Activated T-helper 1 cell treated with anti-CD3 and anti-CD28 coated beads, Interleukin-2, amount 50 U/mL, for 16 hours (primary cell): ENCODE data around the gene ICA1.

ENCODE experiments used
- DNase-seq, 2 donors: peaks; one replicate each; pipeline ENCODE4 v3.0.0-alpha.2; 2020; ENCODE audit warnings: low read depth in 1 of 2, low spot score in 1 of 2

The ICA1 gene

DNA sequence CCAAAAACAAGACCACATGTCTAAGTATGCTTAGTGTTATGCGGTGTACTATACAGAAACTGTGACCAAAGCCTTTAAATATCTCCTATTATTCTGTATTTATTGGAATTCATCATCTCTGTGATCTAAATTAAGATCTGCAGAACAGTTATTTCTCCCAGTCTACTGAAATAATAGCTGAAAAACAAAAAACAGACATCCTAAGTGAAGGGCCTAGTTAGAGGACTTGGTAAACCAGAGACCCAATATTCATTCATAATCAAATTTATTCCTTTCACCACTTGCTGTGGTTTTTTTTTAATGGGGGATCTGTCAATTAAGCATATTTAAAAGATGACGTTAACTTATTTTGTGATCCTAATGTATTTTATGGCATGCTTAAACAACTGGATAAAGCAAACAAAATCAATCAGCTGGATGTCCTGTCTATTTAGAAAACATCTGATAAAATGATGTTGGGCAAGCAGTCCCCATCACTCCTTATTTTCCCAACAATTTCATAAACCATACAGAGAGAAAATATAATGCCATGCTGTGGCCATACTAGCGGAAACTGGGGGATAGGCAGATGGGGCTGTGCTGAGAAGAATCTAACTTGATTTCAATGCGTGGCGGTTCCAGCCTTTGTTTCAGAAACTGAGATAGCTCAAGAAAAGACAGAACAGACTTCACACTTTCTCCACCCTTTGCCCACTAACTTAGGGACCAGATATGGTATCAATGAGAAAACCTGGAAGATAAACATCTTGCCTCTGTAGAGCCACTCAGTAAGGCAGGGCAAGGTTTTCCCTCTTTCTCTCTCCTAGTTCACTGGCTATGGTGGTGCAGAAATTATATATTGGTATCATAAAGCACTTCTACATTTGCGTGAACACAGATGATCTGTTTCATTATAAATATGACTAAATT is 32.9 kb downstream of the ICA1 start:
- DNase-seq: no peak

DNA sequence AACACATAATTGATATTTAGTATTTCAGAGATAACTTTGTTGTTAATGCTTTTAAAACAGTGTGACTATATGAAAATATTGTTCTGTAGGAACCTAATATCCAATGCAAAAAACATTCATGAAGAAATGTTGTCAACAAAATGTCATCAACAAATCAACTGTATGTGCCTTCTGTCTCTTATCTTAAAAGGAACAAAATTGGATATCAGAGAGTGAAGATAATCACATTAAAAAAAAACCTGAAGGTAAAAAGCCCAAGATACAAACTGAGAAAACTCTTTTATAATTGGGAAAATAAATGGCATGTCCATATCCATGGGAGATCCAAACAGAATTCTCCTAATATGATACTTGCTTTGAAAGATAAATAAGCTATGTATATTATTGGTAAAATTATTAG is 33.9 kb downstream of the ICA1 start:
- DNase-seq: no peak

DNA sequence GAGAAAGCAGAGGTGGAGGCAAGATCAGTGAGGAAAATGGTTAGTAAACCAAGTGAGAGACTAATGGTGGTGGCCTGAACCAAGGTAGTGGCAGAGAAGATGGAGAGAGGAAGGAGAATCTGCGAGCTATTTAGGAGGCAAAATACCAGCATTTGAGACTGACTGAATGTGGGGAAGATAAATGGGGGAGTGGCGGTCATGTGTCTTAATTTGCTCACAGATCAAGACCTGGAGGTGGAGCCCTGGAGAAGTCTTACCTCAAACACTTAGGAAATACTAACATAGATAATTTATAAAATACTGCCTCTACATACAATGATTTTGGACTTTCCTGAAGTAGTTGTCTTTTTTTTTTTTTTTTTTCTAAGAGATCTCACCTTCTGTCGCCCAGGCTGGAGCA is 34.7 kb downstream of the ICA1 start:
- DNase-seq: no peak

DNA sequence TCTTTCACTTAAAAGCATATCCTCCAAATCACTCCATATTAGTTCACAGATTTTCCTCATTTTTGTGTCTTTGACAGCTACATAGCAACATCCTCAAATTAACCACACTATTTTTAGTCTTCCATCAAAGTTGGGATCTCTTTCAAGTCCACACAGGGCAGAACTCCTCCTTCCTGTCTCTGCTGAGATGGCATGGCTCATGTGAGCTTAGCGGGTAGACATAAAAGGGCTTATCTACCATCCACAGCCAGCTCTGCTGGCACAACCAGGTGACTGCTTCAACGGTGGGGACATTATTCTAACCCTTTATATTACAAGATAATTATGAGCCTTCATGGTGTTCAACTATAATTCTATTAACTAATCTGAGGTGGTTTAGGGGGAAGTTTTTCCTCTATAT is 35.5 kb downstream of the ICA1 start:
- no peak for DNase-seq

DNA sequence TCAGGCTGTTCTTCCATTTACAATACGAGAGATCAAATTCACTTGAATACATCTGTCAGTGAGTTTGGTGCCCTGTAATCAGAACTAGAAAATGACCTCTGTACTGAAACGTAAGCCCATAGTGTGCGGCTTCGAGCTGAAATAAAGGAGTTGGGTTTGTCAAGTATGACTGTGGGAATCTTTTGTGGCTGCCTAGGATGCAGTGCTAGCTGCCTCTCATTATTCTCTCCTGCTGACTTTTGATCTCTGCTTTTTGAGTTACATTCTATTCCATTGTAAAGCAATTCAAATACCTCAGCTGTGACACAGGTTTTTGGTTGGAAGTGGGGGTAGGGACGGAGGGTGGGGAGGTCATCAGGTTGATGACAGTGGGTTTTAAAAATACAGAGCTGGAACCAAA is 40.4 kb downstream of the ICA1 start:
- no peak for DNase-seq

DNA sequence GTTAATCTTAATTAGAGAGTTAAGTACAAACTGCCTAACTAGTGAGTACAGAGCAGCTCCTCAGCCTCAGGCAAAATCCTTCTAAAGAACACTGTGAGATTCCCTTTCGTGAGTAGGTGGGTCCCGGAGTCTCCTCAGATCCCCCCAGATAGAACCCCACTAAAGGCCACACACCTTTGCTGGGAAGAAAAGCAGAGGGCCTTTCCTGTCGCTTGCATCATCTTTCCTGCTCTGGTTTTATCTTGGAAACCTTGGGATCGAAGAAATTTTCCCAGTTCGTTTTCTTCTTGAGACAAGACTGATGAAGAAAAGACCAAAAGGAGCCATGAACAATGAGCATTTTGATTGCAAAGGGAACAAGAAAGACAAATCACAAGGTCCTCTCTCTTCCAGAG is 40.9 kb downstream of the ICA1 start:
- no peak for DNase-seq

DNA sequence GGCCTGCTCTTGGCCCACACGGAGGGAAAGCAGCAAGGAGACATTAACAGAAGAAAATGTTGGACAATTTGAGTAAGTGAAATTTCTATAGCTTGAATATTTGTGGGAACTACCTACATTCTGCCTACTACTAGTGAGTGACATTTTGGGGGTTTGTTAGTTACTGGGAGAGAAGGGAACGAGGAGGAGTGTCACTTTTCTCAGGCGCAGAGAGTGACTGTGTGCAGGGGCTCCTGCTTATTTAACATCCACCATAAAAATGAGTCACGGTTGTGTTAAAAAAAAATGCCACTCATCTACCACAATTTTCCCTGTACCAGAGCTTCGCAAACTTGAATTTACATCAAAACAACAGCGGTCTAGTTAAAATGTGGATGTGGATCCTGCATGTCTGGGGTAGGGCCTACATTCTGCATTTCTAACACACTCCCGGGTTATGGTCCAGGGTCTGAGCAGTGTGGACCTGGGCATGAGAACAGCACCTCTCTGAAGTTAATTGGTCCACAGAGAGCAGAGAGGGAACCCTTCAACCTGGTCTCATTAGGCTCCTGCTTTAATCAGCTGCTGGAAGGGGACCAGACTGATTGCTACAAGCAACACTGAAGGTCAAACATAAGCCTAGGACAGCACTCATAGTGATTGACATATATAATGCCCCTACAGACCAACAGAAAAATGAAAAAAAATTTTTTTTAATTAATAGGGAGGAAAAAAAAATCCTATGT is 41.4 kb downstream of the ICA1 start:
- DNase-seq: no peak

DNA sequence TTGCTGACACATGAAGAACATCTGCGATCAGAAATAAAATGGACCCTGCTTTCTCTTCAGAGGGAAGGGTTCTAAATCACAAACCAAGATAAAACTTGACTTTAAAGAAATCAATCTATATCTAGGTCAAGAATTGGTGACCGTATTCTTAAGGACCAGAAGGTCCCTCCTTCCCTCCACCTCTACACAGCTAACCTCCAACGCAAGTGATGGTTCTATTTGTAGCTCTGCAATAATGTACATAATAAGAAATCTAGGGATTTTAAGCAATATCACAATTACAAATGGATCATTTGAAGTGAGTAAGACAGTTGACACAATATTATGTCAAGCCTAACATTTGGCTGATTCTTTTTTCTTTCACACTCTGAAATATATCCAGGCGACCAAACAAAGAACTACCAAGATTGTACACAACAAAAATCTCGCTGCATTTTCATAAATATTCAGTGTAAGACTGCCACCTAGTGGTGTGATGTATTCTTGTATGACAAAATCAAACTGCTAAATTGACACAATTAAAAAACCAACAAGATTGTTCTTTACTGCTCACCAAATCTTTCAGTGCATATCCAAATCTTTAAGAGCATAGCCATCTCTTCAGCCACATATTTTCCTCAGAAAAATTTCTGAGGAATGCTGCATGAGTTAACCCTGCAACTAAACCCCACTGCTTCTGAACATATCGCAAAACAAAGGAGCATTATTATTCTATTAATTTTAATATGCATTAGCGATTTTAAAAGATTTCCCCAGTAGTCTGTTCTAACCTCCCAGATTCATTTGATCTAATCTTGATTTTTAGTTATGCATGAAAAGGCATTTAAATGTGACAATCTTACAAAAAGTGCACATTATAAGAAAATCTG is 44.5 kb downstream of the ICA1 start:
- no peak for DNase-seq

DNA sequence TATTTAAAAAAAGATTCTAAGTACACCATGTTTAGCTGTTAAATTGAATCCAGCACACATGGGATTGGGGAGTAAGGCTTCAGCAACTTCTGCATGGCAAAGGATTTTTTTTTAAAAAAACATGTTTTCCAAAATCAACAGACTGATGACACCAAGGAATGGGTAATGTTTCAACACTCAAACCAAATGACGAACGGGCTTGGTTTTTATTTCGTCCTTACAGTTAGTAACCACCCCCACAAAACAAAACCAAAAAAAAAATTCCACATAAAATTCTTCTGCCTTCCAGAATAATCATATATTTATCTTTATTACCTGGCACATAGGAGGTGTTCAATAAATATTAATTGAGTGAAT is 45.7 kb downstream of the ICA1 start:
- no peak for DNase-seq

DNA sequence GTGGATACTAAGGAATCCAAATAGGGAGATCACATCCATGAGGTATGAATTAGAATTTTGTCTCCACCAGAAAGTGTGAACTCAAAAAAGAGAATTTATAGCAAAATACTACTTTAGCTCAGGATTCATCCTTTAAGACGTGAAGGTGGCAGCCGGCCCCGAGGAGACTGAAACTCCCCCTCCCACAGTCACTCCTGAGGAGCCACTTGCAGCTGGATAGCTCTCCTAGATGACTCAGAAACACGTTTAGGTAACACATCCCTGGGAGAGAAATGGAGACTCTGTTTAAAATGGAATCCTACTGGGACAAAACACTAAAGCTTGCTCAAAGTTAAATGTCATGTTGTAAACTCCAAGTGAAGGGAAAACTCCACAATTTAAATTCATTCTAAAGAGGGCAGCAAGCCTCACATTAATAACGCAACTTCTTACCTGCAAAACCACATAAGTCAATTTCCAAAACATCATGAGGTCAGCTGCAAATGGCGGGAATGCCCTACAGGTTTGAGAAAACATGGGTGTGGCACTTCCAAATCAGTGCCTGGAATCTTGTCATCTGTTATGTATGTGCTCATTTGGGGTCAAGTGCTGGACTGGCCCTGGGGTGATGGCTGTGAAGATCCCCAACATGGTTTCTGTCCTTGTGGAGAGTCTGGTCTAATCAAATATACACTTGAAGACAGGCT is 46.2 kb downstream of the ICA1 start:
- no peak for DNase-seq

DNA sequence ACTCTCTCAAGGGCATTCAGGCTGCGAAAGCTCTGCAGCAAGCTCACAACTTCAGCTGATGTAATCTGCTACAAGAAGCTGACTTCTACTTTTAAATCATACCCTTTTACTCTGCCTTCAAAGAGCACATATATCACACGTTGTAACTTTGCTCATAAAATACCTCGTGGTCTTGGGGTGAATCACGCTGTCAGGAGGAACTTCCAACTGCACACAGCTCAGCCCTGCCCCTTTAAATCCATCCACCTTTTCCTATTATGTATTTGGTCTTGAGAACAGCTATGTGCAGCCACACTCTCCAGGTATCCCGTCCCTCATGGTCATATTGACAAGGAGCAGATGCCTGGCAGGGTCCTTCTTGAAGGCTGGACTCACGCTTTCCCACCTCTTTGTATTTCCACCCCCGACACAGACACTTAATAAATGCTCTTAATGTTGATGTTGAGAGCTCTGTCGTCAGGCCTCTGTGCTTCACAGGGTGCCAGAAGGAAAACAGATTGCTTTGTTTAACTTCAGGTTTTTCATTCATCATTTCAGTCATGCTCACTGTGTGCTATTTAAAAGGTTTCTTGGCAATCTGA is 47.6 kb downstream of the ICA1 start:
- no peak for DNase-seq

DNA sequence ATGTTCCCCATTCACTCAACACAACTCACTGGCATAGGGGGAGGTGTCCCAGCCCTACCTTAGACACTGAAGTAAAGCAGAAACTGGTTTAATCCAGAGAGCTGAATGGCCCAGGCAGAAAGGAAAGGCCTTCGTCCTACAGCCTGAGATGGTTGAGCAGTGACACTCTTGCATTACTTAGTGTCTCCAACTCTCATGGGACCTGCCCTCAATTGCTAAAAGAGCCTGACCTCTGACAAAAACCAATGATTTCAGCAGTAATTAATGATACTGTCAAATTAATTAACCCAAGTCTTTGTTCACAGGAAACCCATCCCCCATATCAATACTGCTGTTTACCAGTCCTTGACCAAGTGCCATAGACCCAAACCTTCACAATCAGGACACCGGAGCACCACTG is 48.6 kb downstream of the ICA1 start:
- DNase-seq: no peak

DNA sequence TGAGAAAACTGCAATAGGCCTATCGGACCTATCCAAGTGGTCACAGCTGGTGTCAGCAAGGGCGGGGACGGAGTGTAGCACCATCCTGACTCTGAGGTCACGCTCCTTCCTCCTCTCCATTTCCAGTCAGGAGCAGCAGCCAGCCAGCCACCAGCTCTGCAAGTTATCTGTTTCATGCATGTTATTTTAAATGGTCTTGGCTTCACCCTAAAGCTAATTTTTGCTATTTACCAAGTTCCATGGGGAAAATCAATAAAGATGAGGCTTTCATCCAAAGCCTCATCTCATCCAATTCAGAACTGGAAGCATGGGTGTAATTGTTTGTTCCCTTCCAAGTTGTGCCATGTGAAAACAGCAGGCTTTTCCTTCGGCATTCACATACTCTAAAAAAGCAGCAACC is 49.3 kb downstream of the ICA1 start:
- no peak for DNase-seq

DNA sequence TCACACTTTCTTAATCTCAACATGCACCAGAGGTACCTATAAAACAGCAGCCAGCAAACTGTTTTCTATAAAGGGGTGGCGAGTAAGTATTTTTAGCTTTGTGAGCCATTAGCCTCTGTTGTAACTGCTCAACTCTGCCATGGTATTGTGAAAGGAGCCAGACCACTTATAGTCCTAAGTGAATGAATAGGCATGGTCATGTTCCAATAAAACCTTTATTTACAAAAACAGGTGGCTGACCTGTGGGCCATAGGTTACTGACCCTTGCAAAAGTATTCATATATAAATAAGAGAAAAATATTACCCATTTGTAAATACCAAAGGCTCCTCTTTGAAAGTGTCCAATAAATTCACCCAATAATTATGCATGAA is 50.3 kb downstream of the ICA1 start:
- no peak for DNase-seq

DNA sequence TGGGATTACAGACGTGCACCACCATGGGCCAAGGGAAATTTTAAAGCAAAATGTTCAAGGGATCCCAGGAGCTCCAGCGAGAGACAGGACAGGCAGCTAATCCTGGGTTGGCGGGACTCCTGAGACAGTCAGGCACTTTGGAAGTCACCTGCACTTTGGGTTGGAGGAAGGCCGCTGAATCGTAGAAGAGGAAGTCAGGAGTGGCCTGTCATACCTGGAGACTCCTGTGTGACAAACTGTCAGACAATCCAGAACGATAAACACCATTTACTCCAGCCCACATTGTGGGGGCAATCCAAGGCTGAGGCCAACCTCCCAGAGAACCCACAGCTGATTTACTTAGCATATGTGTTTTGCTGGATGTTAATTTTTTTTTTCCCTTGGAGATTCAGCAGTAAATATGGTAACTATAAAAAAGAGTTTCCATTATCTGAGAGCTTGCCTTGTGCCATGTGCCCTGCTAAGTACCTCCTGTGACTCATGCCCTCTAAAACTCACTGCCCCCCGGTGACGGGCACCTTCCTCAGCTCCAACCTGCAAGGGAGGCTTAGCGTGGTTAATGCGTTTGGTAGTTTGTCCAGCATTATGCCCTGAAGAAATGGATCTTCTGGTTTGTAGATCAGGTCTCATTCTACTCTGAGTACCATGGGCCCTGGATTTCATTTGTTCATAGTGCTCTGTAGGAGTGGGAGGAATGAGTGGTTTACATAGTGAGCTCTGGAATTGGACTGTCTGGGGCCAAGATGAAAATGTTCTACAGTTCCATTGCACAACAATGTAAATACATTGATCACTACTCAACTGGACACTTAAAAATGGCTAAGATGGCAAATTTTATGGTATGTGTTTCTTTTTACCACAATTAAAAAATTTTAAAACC is 50.9 kb downstream of the ICA1 start:
- DNase-seq: no peak

DNA sequence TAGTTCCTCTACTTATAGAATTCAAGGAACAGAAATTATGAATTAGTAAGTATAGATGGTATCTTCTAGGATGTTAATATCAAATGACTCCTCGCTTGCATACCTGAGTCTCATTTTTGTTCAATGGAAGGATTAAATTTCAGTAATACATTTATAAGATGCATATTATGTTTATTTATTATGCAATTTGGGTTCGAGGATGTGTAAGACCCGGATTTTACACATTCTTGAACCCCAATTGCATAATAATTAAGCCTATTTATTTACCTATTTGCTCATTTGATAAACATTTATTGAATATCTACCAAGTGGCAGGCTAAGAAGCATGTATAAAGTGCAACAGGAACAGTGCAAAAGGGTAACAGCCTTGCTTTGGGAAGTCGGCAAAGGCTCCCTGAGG is 52.6 kb downstream of the ICA1 start:
- DNase-seq: no peak

DNA sequence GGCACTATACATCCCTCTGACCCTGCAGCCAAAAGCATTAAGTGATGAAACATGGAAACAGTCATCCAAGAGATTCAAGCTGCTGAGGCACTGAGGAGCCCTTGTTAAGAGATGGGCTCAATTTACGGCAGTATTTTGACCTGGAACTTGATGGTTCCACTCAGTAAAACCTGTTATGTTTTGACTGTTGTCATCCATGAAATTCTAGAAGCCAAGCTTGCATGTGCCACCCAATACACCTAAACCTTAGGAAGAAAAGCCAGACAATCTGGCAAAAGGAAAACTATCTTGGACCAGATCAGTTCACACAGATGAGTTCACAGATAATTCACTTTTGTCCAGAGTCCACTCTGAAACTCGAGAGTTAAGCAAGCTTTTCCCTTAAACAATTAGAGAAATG is 53.2 kb downstream of the ICA1 start:
- DNase-seq: no peak

DNA sequence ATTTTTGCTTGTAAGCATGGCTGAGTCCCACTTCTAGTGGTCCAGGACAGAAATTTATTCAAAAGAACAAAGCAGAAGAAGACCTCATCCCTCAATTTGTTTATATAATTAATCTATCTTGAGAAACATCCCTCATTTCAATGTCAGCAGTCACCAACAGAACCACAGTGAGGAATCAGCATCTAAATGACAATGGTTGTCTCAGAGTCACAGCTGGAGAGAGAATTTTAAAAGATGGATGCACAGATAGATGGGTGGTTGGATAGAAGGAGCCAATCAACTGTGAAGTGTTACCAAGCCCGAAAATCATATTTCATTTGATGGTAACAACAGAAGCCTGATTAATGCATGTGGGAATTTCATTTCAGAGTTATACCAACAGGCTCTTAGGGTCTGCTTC is 55.0 kb downstream of the ICA1 start:
- no peak for DNase-seq

DNA sequence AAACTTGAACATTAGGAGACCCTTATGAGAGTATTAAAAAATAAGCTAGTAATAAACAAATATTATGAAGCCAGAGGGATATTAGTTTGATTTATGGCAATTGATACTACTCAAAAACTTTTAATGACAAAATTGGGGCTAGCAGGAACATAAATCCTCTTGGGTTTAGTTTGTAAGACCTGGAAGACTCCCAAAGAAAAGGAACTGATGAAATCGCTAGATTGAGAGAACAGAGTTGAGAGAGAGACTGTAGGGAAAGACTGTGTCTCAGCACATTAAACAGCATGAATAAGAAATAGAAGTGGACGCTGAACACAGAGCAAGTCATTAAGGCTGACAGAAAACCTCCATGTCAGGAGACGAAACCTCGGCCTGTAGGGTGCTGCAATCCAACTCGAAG is 56.4 kb downstream of the ICA1 start:
- no peak for DNase-seq

DNA sequence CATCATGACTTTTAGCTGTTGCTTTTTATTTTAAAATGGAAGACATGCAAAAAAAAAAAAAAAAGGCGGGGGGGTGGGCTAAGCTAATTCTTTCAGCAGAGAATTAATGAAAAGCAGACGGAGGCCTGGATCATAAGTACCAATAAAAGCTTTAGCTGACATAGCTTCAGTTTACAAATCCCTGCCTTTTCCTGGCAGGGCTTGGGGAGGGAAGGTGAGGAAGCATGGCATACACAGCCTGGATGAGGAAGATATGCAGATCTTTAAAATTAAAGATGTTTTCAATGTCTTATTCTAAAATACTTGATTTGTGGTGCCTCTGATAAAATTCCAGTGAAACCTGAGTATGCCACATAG is 57.0 kb downstream of the ICA1 start:
- DNase-seq: no peak
